22Rv1 (cell line): ENCODE data around the gene NEDD4L.

ENCODE experiments used
- H3K27ac ChIP-seq: fragments of 450-650 bp; 2 replicates; pipeline ENCODE4 v1.5.1; 2017
- CTCF ChIP-seq: fragments of 450-650 bp; IDR thresholded peaks from 2 replicates; pipeline ENCODE4 v1.5.1; 2017; ENCODE audit warnings: mild to moderate bottlenecking
- ZFX ChIP-seq: fragments of 450-650 bp; IDR thresholded peaks from 2 replicates; pipeline ENCODE4 v1.6.1; 2017; ENCODE audit warnings: antibody characterized with exemption, borderline replicate concordance

NEDD4L gene

GRCh38 chr18:58017267-58017666 lies 26.8 kb upstream of the NEDD4L start:
- no peak overlapping the region for H3K27ac ChIP-seq
- TF ChIP-seq CTCF (no peak), ZFX (no peak)

DNA sequence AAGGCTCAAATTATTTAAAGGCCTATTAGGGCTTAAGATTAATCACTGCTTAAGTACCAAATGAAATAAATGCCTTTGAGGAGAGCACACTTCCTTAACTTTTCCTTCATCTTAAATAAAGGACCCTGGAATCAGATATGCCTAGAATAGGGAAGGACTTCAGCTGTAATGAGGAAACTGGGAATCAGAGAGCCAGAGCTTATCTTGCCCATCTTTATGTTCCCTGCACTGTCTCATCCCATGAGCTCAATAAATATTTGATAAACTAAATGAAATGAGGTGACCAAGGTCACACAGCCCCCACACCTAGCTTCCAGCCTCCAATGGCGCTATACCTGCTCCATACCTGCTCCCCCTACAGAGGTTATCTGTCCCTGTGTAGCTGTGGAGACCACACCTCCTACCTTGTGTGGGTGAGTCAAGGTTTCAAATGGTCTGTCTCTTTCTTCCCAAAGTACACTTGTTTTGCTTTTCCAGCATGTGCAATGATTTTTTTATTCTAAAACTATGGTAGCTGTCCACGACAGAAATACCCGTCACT lies 23.4 kb upstream of the NEDD4L start:
- no peak overlapping the region for H3K27ac ChIP-seq
- TF ChIP-seq CTCF (no peak), ZFX (no peak)

DNA sequence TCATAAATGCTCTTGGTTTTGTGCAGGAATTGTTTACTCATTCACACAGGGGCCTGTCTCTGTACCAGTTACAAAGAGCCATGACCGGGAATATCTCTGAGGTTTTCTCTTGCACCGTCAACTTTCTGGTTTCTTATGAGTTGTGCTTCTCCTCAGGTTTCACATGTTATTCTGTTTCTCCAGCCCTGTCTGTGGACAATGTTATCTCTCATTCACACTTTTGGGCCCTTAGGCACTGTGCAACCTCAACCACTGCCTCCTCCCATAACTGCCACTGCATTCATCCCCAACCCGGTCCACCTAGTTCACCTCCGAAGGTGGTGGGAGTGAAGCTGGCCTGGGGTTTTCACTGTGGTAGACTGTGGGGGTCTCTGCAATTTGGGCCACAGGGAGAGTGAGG lies 22.5 kb upstream of the NEDD4L start:
- no peak for TF ChIP-seq ZFX
- no peak overlapping the region for H3K27ac ChIP-seq

DNA sequence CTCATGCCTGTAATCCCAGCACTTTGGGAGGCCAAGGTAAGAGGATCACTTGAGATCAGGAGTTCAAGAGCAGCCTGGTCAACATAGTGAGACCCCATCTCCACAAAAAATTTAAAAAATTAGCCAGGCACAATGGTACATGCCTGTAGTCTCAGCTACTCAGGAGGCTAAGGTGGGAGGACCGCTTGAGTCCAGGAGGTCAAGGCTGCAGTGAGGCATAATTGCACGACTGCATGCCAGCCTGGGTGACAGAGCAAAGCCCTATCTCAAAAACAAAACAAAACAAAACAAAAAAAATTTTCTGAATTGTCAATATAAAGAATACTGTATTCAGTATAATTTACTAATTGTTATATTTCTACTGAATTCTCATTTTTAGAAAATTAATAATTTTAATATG lies 20.9 kb upstream of the NEDD4L start:
- no peak overlapping the region for H3K27ac ChIP-seq
- TF ChIP-seq ZFX (no peak), CTCF (no peak)

GRCh38 chr18:58024139-58024538 lies 19.9 kb upstream of the NEDD4L start:
- no peak overlapping the region for H3K27ac ChIP-seq
- TF ChIP-seq CTCF (no peak), ZFX (no peak)

DNA sequence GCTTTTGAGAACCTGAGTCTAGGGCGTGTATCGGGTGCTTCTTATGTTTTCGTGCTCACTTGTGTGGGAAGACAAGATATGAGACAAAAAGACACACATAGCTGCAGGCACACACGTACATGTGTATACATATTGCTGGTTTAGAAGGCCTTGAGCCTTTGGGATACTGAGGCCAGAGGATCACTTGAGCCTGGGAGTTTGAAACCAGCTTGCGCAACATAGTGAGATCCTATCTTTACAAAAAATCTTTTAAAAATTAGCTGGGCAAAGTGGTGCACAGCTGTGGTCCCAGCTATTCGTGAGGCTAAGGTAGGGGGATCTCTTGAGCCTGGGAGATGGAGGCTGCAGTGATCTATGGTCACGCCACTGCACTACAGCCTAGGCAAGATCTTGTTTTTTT lies 18.8 kb upstream of the NEDD4L start:
- TF ChIP-seq CTCF (no peak), ZFX (no peak)
- H3K27ac ChIP-seq, result no peak overlapping the region

DNA sequence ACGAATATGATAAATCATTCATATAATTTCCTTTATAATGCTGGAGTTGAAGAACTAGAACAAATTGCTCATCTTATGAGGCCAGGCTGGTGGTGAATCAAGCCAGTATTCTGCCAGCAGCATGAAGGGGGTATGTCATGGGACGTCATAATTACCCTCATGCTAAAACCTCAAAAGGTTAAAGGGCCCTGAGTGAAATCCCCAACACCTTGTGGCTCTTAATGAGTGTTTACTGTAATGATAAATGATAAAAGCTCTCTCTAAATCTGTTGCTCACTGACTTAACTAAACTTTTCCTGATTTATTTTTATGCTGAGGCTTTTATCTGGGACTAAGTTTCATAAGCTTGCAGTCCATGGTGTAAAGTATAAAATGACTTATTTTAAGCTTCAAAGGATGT lies 18.3 kb upstream of the NEDD4L start:
- H3K27ac ChIP-seq, result no peak overlapping the region
- no peak for TF ChIP-seq ZFX

- no peak overlapping the region for H3K27ac ChIP-seq
- TF ChIP-seq CTCF, result no peak
- TF ChIP-seq ZFX, result no peak
Measured at GRCh38 chr18:58026395-58026794, 17.6 kb upstream of the NEDD4L start.

DNA sequence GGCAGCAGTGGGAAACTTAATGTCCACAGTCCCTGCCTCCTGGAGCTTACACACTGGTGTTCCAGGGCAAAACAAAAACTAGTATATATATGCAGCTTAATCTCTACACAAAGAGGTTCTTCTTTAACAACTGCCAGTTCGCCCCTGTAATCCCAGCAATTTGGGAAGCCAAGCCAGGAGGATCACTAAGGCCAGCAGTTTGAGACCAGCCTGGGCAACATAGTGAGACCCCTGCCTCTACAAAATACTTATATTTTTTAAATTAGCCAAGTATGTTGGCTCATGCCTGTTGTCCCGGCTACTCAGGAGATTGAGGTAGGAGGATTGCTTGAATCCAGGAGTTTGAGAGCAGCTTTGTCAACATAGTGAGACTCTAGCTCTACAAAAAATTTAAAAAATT lies 17.2 kb upstream of the NEDD4L start:
- no peak overlapping the region for H3K27ac ChIP-seq
- TF ChIP-seq ZFX (no peak), CTCF (no peak)
